Measurements from ENCODE around the gene SMYD3. TPM values are rescaled to one million over a fixed set of nuclear protein-coding genes. Genes with fewer than 3 reads are reported as not detected.
A peak's percentile ranks its signal among the peaks of the same experiment; 100 is the strongest.
"Not testable (repeated sequence)": the region's sequence is repeated elsewhere in the genome, so short reads cannot be mapped to it uniquely, and the experiment has no call there.

SMYD3 gene
- total RNA-seq, 1 donor from 2014 or later: 46.7 TPM

GRCh38 chr1:246108278-246108925 is 398.7 kb downstream of the SMYD3 start:
- no peak for DNase-seq (ENCODE audit: low spot score)

GRCh38 chr1:246107516-246108277 is 399.4 kb downstream of the SMYD3 start:
- no peak for DNase-seq (ENCODE audit: low spot score)

GRCh38 chr1:246106342-246106763 is 400.7 kb downstream of the SMYD3 start:
- DNase-seq (ENCODE audit: low spot score): no peak

GRCh38 chr1:246104927-246105326 is 402.2 kb downstream of the SMYD3 start:
- DNase-seq (ENCODE audit: low spot score): no peak

GRCh38 chr1:246099570-246099969 is 407.5 kb downstream of the SMYD3 start:
- no peak for DNase-seq (ENCODE audit: low spot score)

- no peak for DNase-seq (ENCODE audit: low spot score)
Measured at GRCh38 chr1:246096356-246096755, 410.7 kb downstream of the SMYD3 start.

- no peak for DNase-seq (ENCODE audit: low spot score)
Measured at GRCh38 chr1:246095443-246095842, 411.6 kb downstream of the SMYD3 start.

GRCh38 chr1:246093230-246093629 is 413.8 kb downstream of the SMYD3 start:
- no peak for DNase-seq (ENCODE audit: low spot score)

- no peak for DNase-seq (ENCODE audit: low spot score)
Measured at GRCh38 chr1:246092136-246092535, 414.9 kb downstream of the SMYD3 start.

GRCh38 chr1:246091477-246091876 is 415.6 kb downstream of the SMYD3 start:
- DNase-seq (ENCODE audit: low spot score): no peak

GRCh38 chr1:246086191-246086590 is 420.9 kb downstream of the SMYD3 start:
- DNase-seq (ENCODE audit: low spot score): no peak

GRCh38 chr1:246083416-246083815 is 423.7 kb downstream of the SMYD3 start:
- peak; percentile 49 for DNase-seq (ENCODE audit: low spot score)

GRCh38 chr1:246081856-246082668 is 425.0 kb downstream of the SMYD3 start:
- no peak for DNase-seq (ENCODE audit: low spot score)

GRCh38 chr1:246081138-246081702 is 425.9 kb downstream of the SMYD3 start:
- no peak for DNase-seq (ENCODE audit: low spot score)

- DNase-seq (ENCODE audit: low spot score): no peak
Measured at GRCh38 chr1:246080031-246080430, 427.0 kb downstream of the SMYD3 start.

GRCh38 chr1:246078888-246079252 is 428.2 kb downstream of the SMYD3 start:
- DNase-seq (ENCODE audit: low spot score): no peak

GRCh38 chr1:246078126-246078887 is 428.8 kb downstream of the SMYD3 start:
- no peak for DNase-seq (ENCODE audit: low spot score)

GRCh38 chr1:246077476-246077875 is 429.6 kb downstream of the SMYD3 start:
- DNase-seq (ENCODE audit: low spot score): no peak

GRCh38 chr1:246074421-246074820 is 432.7 kb downstream of the SMYD3 start:
- no peak for DNase-seq (ENCODE audit: low spot score)

GRCh38 chr1:246072456-246072955 is 434.6 kb downstream of the SMYD3 start:
- no peak for DNase-seq (ENCODE audit: low spot score)

- not testable (repeated sequence) for DNase-seq (ENCODE audit: low spot score)
Measured at GRCh38 chr1:246071981-246072380, 435.1 kb downstream of the SMYD3 start.
